ENCODE results near the gene GLIPR1. TPM values are rescaled to one million over a fixed set of nuclear protein-coding genes. Genes with fewer than 3 reads are reported as not detected.
"Not testable (repeated sequence)": the region's sequence is repeated elsewhere in the genome, so short reads cannot be mapped to it uniquely, and the experiment has no call there.

GLIPR1 gene
- total RNA-seq, 1 donor from 2014 or later, result 7.3 TPM

DNA sequence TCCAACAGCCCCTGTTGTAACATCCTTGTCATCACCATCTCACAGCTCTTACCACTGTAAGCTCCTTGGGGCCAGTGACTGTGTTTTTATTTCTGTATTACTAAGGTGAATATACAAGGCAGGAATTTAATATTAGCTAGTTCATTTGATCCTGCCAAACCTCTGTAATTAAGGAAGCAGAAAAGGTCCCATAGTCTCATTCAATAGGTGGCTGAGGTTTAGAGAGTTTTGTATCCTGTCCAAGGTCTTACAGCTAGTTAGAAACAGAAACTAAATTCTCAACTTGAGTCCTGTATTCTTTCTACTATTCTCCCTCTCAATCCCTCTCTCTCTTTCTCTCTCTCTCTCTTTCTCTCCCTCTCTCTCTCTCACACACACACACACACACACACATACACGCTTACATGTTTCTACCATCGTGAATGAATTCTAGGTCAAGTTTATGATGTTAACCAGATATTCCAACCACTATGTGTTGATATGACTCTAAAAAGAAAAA, 543 bp upstream of the GLIPR1 start:
- Mint-ChIP-seq H3K4me1 (ENCODE audit: low read depth) (peaks cover 81% of the 10 kb centered on the region), H3K27me3 (ENCODE audit: insufficient read depth) (peaks cover 2% of the 10 kb centered on the region), H3K4me3 (peak overlapping the region; percentile 89), H3K36me3 (ENCODE audit: low read depth) (peaks cover 13% of the 10 kb centered on the region), H3K27ac (peak overlapping the region; percentile 98), H3K9me3 (no peaks in the 10 kb centered on the region)
- intact Hi-C loops (cut with micrococcal nuclease), result loop anchor here (1.0 to 10.0 kb wide), 20 partner anchors 9 to 1585 kb away; partner anchors contain the start of genes ATXN7L3B, E2F7, GLIPR1L1 and GLIPR1L2
- no peak for DNase-seq (ENCODE audit: low spot score)

DNA sequence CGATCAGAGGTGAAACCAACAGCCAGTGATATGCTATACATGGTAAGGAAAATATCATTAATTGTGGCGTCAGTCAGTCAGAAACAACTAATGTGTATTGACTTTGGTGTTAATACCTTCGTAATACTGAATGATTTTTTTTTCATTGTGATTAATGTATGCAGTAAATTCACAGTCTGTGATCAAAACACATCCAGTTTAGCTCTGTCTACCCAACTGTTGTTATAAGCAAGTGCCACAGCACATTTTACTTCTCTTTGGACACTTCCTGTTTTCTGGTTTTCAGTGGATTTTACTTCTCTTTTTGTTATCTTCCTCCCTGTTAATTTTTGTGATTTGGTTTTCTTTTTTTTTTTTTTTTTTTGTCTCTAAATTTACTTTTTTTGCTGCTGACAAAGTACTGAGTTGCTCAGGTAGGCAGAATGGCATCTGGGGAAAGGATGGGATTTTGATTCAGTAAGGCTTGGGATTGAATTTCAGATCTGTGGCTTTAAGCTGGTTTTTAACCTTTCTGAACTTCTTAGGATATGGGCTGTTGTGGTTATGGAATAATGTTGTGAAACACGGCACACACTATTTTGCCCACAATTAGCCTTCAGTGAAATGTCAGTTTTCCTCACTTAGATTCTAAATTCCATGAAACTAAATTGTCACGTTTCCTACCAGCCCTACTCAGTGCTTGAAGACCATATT, 604 bp downstream of the GLIPR1 start:
- peaks cover 2% of the 10 kb centered on the region for H3K27me3 Mint-ChIP-seq (ENCODE audit: insufficient read depth)

DNA sequence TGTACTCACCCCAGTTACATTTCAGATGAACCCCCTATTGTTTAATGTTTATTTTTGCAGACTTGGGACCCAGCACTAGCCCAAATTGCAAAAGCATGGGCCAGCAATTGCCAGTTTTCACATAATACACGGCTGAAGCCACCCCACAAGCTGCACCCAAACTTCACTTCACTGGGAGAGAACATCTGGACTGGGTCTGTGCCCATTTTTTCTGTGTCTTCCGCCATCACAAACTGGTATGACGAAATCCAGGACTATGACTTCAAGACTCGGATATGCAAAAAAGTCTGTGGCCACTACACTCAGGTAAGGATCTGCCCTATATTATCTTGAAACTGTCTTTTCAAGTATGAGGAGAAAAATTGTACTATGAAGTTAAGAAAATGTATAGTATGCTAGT, 1.2 kb downstream of the GLIPR1 start:
- Mint-ChIP-seq H3K27me3 (ENCODE audit: insufficient read depth) (peaks cover 2% of the 10 kb centered on the region), H3K9me3 (no peaks in the 10 kb centered on the region), H3K4me1 (ENCODE audit: low read depth) (peaks cover 83% of the 10 kb centered on the region), H3K4me3 (peak overlapping the region; percentile 89), H3K27ac (peak overlapping the region; percentile 98), H3K36me3 (ENCODE audit: low read depth) (peaks cover 15% of the 10 kb centered on the region)
- no peak for DNase-seq (ENCODE audit: low spot score)
- intact Hi-C loops (cut with micrococcal nuclease), result loop anchor here (2.0 to 10.0 kb wide), 5 partner anchors 25 to 1583 kb away; partner anchors contain the start of gene E2F7

More for the DNA sequence above, 604 bp downstream of the GLIPR1 start:
- Mint-ChIP-seq H3K9me3 (no peaks in the 10 kb centered on the region), H3K4me3 (peak overlapping the region; percentile 89), H3K4me1 (ENCODE audit: low read depth) (peaks cover 83% of the 10 kb centered on the region), H3K27ac (peak overlapping the region; percentile 98), H3K36me3 (ENCODE audit: low read depth) (peaks cover 15% of the 10 kb centered on the region)
- DNase-seq (ENCODE audit: low spot score), result no peak
- intact Hi-C loops (cut with micrococcal nuclease), result loop anchor here (2.0 to 10.0 kb wide), 5 partner anchors 24 to 1584 kb away; partner anchors contain the start of gene E2F7

DNA sequence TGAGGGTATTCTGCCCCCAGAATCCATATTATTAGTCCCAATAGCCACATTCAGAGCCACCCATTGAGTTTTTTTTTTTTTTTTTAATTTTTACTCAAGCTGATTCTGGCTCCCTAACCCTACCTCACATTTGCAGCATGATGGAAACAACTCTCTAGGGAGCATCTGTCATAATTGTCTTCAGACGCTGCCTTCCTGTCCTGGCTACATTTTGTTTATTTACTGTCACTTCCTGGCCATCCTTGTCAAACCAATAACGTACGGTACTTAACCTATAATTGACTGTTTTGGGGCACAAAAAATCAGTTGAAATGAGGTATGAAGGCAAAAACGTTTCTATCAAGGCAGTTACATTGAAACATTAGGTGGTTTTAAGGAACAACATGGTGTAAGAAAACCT, 2.1 kb downstream of the GLIPR1 start:
- H3K4me3 Mint-ChIP-seq, result peak overlapping the region; percentile 89
- no peaks in the 10 kb centered on the region for H3K9me3 Mint-ChIP-seq
- DNase-seq (ENCODE audit: low spot score), result no peak
- peaks cover 15% of the 10 kb centered on the region for H3K36me3 Mint-ChIP-seq (ENCODE audit: low read depth)
- peak overlapping the region; percentile 6 for H3K27ac Mint-ChIP-seq
- H3K27me3 Mint-ChIP-seq (ENCODE audit: insufficient read depth), result no peaks in the 10 kb centered on the region
- H3K4me1 Mint-ChIP-seq (ENCODE audit: low read depth), result peaks cover 74% of the 10 kb centered on the region
- intact Hi-C loops (cut with micrococcal nuclease), result loop anchor here (10.0 kb wide), 2 partner anchors 792 to 1582 kb away; partner anchors contain the start of gene E2F7

DNA sequence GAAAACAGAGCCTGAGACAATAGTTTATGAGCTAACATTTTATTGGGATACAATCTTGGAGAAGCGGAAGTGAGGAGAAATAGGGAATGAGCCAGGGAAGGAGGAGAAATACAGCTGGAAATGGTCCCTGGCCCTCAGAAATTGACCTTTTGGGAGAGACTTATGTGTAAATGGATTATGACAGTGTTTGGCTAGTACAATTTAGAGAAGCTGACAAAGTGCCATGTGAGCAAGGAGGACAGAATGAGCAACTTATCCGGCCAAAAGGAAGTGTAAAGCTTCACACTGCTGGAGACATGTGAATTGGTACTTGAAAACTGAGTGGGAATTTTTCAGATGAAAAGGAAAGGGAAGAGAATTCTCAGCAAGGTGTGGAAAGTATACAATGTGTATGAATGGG, 2.9 kb downstream of the GLIPR1 start:
- Mint-ChIP-seq H3K4me1 (ENCODE audit: low read depth) (peaks cover 66% of the 10 kb centered on the region), H3K27ac (peak overlapping the region; percentile 56), H3K4me3 (no peak overlapping the region), H3K36me3 (ENCODE audit: low read depth) (peaks cover 15% of the 10 kb centered on the region), H3K9me3 (no peaks in the 10 kb centered on the region), H3K27me3 (ENCODE audit: insufficient read depth) (no peaks in the 10 kb centered on the region)
- DNase-seq (ENCODE audit: low spot score), result no peak
- intact Hi-C loops (cut with micrococcal nuclease), result loop anchor here (10.0 kb wide), 2 partner anchors 791 to 1581 kb away; partner anchors contain the start of gene E2F7

DNA sequence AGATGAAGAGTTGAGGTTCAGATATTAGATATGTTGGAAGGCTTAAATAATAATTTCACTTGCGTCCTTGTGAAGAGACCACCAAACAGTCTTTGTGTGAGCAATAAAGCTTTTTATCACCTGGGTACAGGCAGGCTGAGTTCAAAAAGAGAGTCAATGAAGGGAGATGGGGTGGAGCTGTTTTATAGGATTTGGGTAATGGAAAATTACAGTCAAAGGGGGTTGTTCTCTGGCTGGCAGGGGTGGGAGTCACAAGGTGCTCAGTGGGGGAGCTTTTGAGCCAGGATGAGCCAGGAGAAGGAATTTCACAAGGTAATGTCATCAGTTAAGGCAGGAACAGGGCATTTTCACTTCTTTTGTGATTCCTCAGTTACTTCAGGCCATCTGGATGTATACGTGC, 3.9 kb downstream of the GLIPR1 start:
- H3K4me1 Mint-ChIP-seq (ENCODE audit: low read depth), result peaks cover 61% of the 10 kb centered on the region
- H3K36me3 Mint-ChIP-seq (ENCODE audit: low read depth), result peaks cover 14% of the 10 kb centered on the region
- H3K9me3 Mint-ChIP-seq; H3K4me3 Mint-ChIP-seq; H3K27me3 Mint-ChIP-seq (ENCODE audit: insufficient read depth); DNase-seq (ENCODE audit: low spot score): not testable (repeated sequence)
- intact Hi-C loops (cut with micrococcal nuclease), result loop anchor here (10.0 kb wide), 2 partner anchors 790 to 1580 kb away; partner anchors contain the start of gene E2F7
- peak overlapping the region; percentile 3 for H3K27ac Mint-ChIP-seq

DNA sequence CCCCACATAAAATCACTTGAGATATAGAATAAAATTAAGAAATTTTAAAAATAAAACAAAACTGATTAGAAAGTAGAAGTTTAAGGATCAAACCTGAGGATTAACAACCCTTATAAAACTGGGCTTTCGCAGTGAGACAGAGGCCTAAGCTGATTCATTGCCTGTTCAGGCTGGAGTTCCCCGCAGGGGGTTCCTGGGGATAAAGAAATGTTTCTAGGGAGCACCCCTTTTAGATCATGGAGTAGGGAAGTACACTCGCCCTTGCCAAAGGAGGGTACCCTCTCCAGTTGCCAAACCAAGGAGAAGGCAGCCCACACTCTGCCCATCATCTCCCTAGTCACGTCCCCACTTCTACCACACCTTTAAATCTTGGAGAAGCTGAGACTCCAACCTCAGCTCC, 6.8 kb downstream of the GLIPR1 start:
- no peak for DNase-seq (ENCODE audit: low spot score)
- Mint-ChIP-seq H3K4me3 (no peak overlapping the region), H3K27ac (no peak overlapping the region), H3K4me1 (ENCODE audit: low read depth) (peaks cover 39% of the 10 kb centered on the region), H3K36me3 (ENCODE audit: low read depth) (peaks cover 20% of the 10 kb centered on the region), H3K9me3 (no peaks in the 10 kb centered on the region), H3K27me3 (ENCODE audit: insufficient read depth) (no peaks in the 10 kb centered on the region)
- intact Hi-C loops (cut with micrococcal nuclease), result loop anchor here (10.0 kb wide), 2 partner anchors 787 to 1577 kb away; partner anchors contain the start of gene E2F7

DNA sequence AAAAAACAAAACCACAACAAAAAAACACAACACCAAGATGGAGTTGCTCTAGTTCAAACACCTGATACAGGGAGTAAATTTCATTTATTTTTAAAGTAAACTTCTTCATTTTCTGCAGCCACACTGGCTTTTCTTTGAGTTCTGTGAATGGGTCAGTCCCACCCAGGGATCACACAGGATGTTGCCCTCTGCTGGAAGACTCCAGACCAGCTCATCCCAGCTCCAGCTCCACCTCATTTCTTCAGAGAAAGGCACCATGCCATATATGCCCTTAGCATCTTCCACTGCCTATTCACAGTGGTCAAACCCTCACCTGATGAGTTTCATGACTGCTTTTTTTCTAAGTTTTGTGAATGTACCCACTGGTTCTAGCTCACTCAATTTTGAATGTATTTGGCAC, 8.0 kb downstream of the GLIPR1 start:
- intact Hi-C loops (cut with micrococcal nuclease), result loop anchor here (2.0 to 10.0 kb wide), 3 partner anchors 98 to 1576 kb away; partner anchors contain the start of genes E2F7 and GLIPR1L2
- Mint-ChIP-seq H3K4me3 (no peak overlapping the region), H3K27me3 (ENCODE audit: insufficient read depth) (no peaks in the 10 kb centered on the region), H3K4me1 (ENCODE audit: low read depth) (peaks cover 26% of the 10 kb centered on the region), H3K9me3 (no peaks in the 10 kb centered on the region), H3K36me3 (ENCODE audit: low read depth) (peaks cover 20% of the 10 kb centered on the region), H3K27ac (no peak overlapping the region)
- no peak for DNase-seq (ENCODE audit: low spot score)

DNA sequence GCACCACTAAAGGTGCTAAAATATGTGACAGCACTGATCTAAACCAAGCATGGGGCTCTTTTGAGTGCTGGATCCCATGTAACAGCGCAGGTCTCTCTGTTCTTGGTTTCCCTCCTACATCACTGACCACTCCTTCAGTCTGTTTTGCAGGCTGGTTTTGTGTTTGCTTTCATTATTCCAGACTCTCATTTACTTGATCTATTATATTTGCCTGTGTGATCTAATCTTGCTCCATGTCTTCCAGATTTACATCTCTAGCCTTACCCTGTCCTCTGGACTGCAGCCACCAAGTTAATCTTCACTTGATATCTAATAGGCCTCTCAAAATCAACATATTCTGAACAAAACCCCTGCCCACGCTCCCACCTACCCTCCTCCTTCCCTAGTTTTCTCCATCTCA, 8.6 kb downstream of the GLIPR1 start:
- Mint-ChIP-seq H3K36me3 (ENCODE audit: low read depth) (peaks cover 22% of the 10 kb centered on the region), H3K27ac (peak overlapping the region; percentile 64), H3K4me3 (peak overlapping the region; percentile 0), H3K27me3 (ENCODE audit: insufficient read depth) (no peaks in the 10 kb centered on the region), H3K9me3 (no peaks in the 10 kb centered on the region), H3K4me1 (ENCODE audit: low read depth) (peaks cover 27% of the 10 kb centered on the region)
- intact Hi-C loops (cut with micrococcal nuclease), result loop anchor here (1.0 to 10.0 kb wide), 5 partner anchors 9 to 1576 kb away; partner anchors contain the start of genes E2F7, GLIPR1, GLIPR1L2 and KRR1
- DNase-seq (ENCODE audit: low spot score), result no peak

DNA sequence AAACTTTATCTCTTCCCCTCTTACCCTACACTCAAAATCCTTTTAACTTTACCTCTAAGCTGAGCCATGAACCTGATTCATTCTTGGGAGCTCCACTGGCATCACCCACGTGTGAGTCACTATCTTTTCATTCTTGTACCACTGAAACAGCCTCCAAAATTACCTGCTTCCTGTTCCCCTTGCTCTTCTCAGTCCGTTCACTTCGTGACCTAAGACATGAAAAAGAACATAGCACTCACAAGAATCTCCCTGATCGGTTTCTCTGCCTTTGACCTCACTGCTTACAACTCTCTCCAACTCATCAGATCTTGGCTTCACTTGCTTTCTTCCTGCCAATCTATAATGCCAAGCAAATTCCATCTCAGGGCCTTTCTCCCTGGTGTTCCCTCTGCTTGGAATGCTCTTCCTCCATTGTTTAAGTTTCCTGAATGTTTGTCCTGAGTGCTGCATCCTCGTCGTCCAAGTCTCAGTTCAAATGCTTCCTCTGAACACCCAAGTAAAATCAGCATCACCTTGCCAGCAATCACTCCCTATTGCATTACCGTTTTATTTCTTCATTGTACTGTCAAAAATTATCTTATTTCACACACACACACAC, 9.2 kb downstream of the GLIPR1 start:
- peak overlapping the region; percentile 0 for H3K4me3 Mint-ChIP-seq
- H3K9me3 Mint-ChIP-seq, result no peaks in the 10 kb centered on the region
- H3K4me1 Mint-ChIP-seq (ENCODE audit: low read depth), result peaks cover 24% of the 10 kb centered on the region
- no peaks in the 10 kb centered on the region for H3K27me3 Mint-ChIP-seq (ENCODE audit: insufficient read depth)
- H3K27ac Mint-ChIP-seq, result peak overlapping the region; percentile 64
- no peak for DNase-seq (ENCODE audit: low spot score)
- peaks cover 20% of the 10 kb centered on the region for H3K36me3 Mint-ChIP-seq (ENCODE audit: low read depth)
- intact Hi-C loops (cut with micrococcal nuclease), result loop anchor here (1.0 to 10.0 kb wide), 5 partner anchors 9 to 1575 kb away; partner anchors contain the start of genes E2F7, GLIPR1, GLIPR1L2 and KRR1

DNA sequence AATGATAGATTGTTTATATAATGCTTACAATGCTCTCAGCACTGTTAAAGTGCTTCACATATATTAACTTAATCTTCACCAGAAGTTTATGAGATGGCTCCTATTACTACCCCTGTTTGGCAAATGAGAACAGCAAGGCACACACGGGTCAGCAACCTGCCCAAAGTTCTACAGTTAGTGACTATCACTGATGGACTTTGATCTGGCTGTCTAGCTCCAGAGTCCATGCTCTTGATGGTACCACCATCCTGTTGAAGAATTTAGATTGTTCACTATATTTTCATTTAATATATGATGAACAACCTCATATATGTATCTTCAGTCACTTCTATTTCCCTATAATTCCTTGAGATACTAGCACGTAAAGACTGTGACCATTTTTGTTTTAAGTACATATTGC, 10.6 kb downstream of the GLIPR1 start:
- Mint-ChIP-seq H3K27ac (no peak overlapping the region), H3K27me3 (ENCODE audit: insufficient read depth) (no peaks in the 10 kb centered on the region), H3K4me1 (ENCODE audit: low read depth) (peaks cover 18% of the 10 kb centered on the region), H3K4me3 (no peak overlapping the region), H3K36me3 (ENCODE audit: low read depth) (peaks cover 17% of the 10 kb centered on the region), H3K9me3 (no peaks in the 10 kb centered on the region)
- DNase-seq (ENCODE audit: low spot score), result no peak
- intact Hi-C loops (cut with micrococcal nuclease), result no loop called here

DNA sequence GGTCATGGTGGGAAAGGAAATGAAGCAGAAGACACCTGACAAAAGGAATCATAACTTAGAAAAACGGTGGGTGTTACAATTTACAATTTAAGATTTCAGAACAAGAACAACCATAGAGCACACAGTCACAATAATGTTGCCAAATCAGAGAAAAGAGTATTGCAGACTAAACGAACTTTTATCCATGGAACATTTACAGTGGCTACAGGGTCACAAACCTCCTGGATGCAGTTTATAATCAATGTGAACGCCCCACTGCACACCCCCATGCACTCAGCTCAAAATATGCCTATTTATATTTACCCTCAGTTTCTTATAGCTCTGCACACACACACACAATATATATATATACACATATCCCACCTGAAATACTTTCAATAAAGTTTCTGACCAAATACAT, 22.9 kb downstream of the GLIPR1 start:
- no peak overlapping the region for H3K27ac Mint-ChIP-seq
- H3K36me3 Mint-ChIP-seq (ENCODE audit: low read depth), result peaks cover 35% of the 10 kb centered on the region
- H3K4me3 Mint-ChIP-seq, result no peak overlapping the region
- no peaks in the 10 kb centered on the region for H3K9me3 Mint-ChIP-seq
- H3K27me3 Mint-ChIP-seq (ENCODE audit: insufficient read depth), result no peaks in the 10 kb centered on the region
- peaks cover 30% of the 10 kb centered on the region for H3K4me1 Mint-ChIP-seq (ENCODE audit: low read depth)
- DNase-seq (ENCODE audit: low spot score), result no peak
- intact Hi-C loops (cut with micrococcal nuclease), result no loop called here
